Measurements from ENCODE around the gene KCNN2. TPM values are rescaled to one million over a fixed set of nuclear protein-coding genes. Genes with fewer than 3 reads are reported as not detected.

Gene KCNN2
- total and polyA plus RNA-seq, 2 donors (not counting 1 experiment from before 2014, with no cell fraction given) = 0.08 to 0.50 TPM

GRCh38 chr5:114377946-114378345 is 16.1 kb downstream of the KCNN2 start:
- no peak overlapping the region for H3K4me3 ChIP-seq (replicated peaks in 1 of 4; ENCODE audit: control extremely low read depth in 1 of 4, insufficient read depth in 1 of 4, low read depth in 3 of 4, low read length in 4 of 4)
- H3K9me3 ChIP-seq (ENCODE audit: control insufficient read depth, insufficient read depth, low read depth, low read length) = no peaks in the 10 kb centered on the region
- no peak overlapping the region for H3K4me2 ChIP-seq (ENCODE audit: extremely low read depth, insufficient read depth, low read length)
- no peaks in the 10 kb centered on the region for H3K79me2 ChIP-seq (ENCODE audit: control insufficient read depth, insufficient read depth, low read length)
- H3K4me1 ChIP-seq (ENCODE audit: control insufficient read depth, extremely low read depth, insufficient read depth, low read length) = no peaks in the 10 kb centered on the region
- H2AFZ ChIP-seq (ENCODE audit: low read length) = no peak overlapping the region
- no peak overlapping the region for H3K9ac ChIP-seq (ENCODE audit: insufficient read depth, low read length)
- no peaks in the 10 kb centered on the region for H4K20me1 ChIP-seq (ENCODE audit: control insufficient read depth, extremely low read depth, insufficient read depth, low read length)
- H3K27me3 ChIP-seq (ENCODE audit: control insufficient read depth, insufficient read depth, low read length) = no peaks in the 10 kb centered on the region
- no peaks in the 10 kb centered on the region for H3K36me3 ChIP-seq (ENCODE audit: control insufficient read depth, insufficient read depth, low read length)
- no peak for TF ChIP-seq EZH2 (IDR thresholded peaks at IDR 0.05; ENCODE audit: low read length, missing control alignments)
- TF ChIP-seq, protein P1, sequence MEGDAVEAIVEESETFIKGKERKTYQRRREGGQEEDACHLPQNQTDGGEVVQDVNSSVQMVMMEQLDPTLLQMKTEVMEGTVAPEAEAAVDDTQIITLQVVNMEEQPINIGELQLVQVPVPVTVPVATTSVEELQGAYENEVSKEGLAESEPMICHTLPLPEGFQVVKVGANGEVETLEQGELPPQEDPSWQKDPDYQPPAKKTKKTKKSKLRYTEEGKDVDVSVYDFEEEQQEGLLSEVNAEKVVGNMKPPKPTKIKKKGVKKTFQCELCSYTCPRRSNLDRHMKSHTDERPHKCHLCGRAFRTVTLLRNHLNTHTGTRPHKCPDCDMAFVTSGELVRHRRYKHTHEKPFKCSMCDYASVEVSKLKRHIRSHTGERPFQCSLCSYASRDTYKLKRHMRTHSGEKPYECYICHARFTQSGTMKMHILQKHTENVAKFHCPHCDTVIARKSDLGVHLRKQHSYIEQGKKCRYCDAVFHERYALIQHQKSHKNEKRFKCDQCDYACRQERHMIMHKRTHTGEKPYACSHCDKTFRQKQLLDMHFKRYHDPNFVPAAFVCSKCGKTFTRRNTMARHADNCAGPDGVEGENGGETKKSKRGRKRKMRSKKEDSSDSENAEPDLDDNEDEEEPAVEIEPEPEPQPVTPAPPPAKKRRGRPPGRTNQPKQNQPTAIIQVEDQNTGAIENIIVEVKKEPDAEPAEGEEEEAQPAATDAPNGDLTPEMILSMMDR (conservative IDR thresholded peaks at IDR 0.05 in 1 of 2, IDR thresholded peaks at IDR 0.05 in 1 of 2; ENCODE audit: low read depth in 1 of 2, low read length in 2 of 2) = no peak
- DNase-seq (ENCODE audit: low read depth in 2 of 2) = no peak
- H3K27ac ChIP-seq (ENCODE audit: insufficient read depth, low read length) = no peak overlapping the region

- TF ChIP-seq EZH2 (IDR thresholded peaks at IDR 0.05; ENCODE audit: low read length, missing control alignments) = no peak
- TF ChIP-seq, protein P1 (conservative IDR thresholded peaks at IDR 0.05 in 1 of 2, IDR thresholded peaks at IDR 0.05 in 1 of 2; ENCODE audit: low read depth in 1 of 2, low read length in 2 of 2) = no peak
- no peaks in the 10 kb centered on the region for H3K27me3 ChIP-seq (ENCODE audit: control insufficient read depth, insufficient read depth, low read length)
- H2AFZ ChIP-seq (ENCODE audit: low read length) = no peak overlapping the region
- no peaks in the 10 kb centered on the region for H3K9me3 ChIP-seq (ENCODE audit: control insufficient read depth, insufficient read depth, low read depth, low read length)
- H3K79me2 ChIP-seq (ENCODE audit: control insufficient read depth, insufficient read depth, low read length) = no peaks in the 10 kb centered on the region
- H3K27ac ChIP-seq (ENCODE audit: insufficient read depth, low read length) = no peak overlapping the region
- no peaks in the 10 kb centered on the region for H3K36me3 ChIP-seq (ENCODE audit: control insufficient read depth, insufficient read depth, low read length)
- H3K9ac ChIP-seq (ENCODE audit: insufficient read depth, low read length) = no peak overlapping the region
- no peak for DNase-seq (ENCODE audit: low read depth in 2 of 2)
- H3K4me3 ChIP-seq (replicated peaks in 1 of 4; ENCODE audit: control extremely low read depth in 1 of 4, insufficient read depth in 1 of 4, low read depth in 3 of 4, low read length in 4 of 4) = no peak overlapping the region
- H3K4me2 ChIP-seq (ENCODE audit: extremely low read depth, insufficient read depth, low read length) = no peak overlapping the region
- H4K20me1 ChIP-seq (ENCODE audit: control insufficient read depth, extremely low read depth, insufficient read depth, low read length) = no peaks in the 10 kb centered on the region
- H3K4me1 ChIP-seq (ENCODE audit: control insufficient read depth, extremely low read depth, insufficient read depth, low read length) = no peaks in the 10 kb centered on the region
Observed at GRCh38 chr5:114380721-114381120, 18.9 kb downstream of the KCNN2 start.

DNA sequence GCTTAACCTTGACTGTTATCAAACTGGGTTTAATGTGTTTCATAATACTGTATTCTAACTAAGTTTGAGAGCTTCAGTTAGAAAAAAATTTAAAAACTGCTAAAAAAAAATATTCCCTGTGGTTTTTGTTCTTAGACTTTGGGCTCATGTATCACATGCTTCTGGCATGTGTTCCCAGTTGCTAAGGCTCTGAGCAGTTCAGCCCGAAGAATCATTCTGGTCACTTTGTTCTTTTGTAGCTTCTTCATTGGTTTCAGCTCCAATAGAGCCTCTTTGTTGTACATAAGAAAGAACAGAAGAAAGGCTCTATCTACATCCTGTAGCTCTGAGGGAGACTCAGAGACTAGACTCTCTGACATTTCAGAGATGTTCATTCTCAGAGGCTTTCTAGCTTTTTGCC is 25.6 kb downstream of the KCNN2 start:
- H3K27me3 ChIP-seq (ENCODE audit: control insufficient read depth, insufficient read depth, low read length) = no peaks in the 10 kb centered on the region
- H3K4me2 ChIP-seq (ENCODE audit: extremely low read depth, insufficient read depth, low read length) = no peak overlapping the region
- H3K79me2 ChIP-seq (ENCODE audit: control insufficient read depth, insufficient read depth, low read length) = no peaks in the 10 kb centered on the region
- H2AFZ ChIP-seq (ENCODE audit: low read length) = no peak overlapping the region
- no peak for DNase-seq (ENCODE audit: low read depth in 2 of 2)
- H3K36me3 ChIP-seq (ENCODE audit: control insufficient read depth, insufficient read depth, low read length) = no peaks in the 10 kb centered on the region
- TF ChIP-seq, protein P1 (conservative IDR thresholded peaks at IDR 0.05 in 1 of 2, IDR thresholded peaks at IDR 0.05 in 1 of 2; ENCODE audit: low read depth in 1 of 2, low read length in 2 of 2) = no peak
- no peak for TF ChIP-seq EZH2 (IDR thresholded peaks at IDR 0.05; ENCODE audit: low read length, missing control alignments)
- H3K4me3 ChIP-seq (replicated peaks in 1 of 4; ENCODE audit: control extremely low read depth in 1 of 4, insufficient read depth in 1 of 4, low read depth in 3 of 4, low read length in 4 of 4) = no peak overlapping the region
- no peak overlapping the region for H3K9ac ChIP-seq (ENCODE audit: insufficient read depth, low read length)
- H4K20me1 ChIP-seq (ENCODE audit: control insufficient read depth, extremely low read depth, insufficient read depth, low read length) = no peaks in the 10 kb centered on the region
- H3K4me1 ChIP-seq (ENCODE audit: control insufficient read depth, extremely low read depth, insufficient read depth, low read length) = no peaks in the 10 kb centered on the region
- no peaks in the 10 kb centered on the region for H3K9me3 ChIP-seq (ENCODE audit: control insufficient read depth, insufficient read depth, low read depth, low read length)
- H3K27ac ChIP-seq (ENCODE audit: insufficient read depth, low read length) = no peak overlapping the region

All from fibroblast of lung (primary cell).